Glutamatergic neuron (in vitro differentiated cells): ENCODE results near the gene CYP27B1. TPM values are rescaled to one million over a fixed set of nuclear protein-coding genes. Genes with fewer than 3 reads are reported as not detected.

Source experiments
- DNase-seq: peaks from one replicate; pipeline ENCODE4 v3.0.0; 2022
- H3K27ac Mint-ChIP-seq: one replicate; pipeline ENCODE4 v1.8.0; 2020; ENCODE audit warnings: mild to moderate bottlenecking, mixed read lengths, inconsistent platforms; ENCODE audit not compliant: unreplicated experiment
- H3K27me3 Mint-ChIP-seq: one replicate; pipeline ENCODE4 v1.8.0; 2020; ENCODE audit warnings: mild to moderate bottlenecking, moderate library complexity, mixed read lengths, inconsistent platforms; ENCODE audit not compliant: unreplicated experiment
- H3K36me3 Mint-ChIP-seq: one replicate; pipeline ENCODE4 v1.8.0; 2020; ENCODE audit warnings: mild to moderate bottlenecking, mixed read lengths, inconsistent platforms; ENCODE audit not compliant: unreplicated experiment
- H3K4me1 Mint-ChIP-seq: one replicate; pipeline ENCODE4 v1.8.0; 2020; ENCODE audit warnings: mild to moderate bottlenecking, low read depth, mixed read lengths, inconsistent platforms; ENCODE audit not compliant: unreplicated experiment
- H3K4me3 Mint-ChIP-seq: one replicate; pipeline ENCODE4 v1.8.0; 2020; ENCODE audit warnings: mild to moderate bottlenecking, mixed read lengths, inconsistent platforms; ENCODE audit not compliant: unreplicated experiment
- H3K9me3 Mint-ChIP-seq: one replicate; pipeline ENCODE4 v1.8.0; 2020; ENCODE audit warnings: mild to moderate bottlenecking, moderate library complexity, mixed read lengths, inconsistent platforms; ENCODE audit not compliant: unreplicated experiment
- total RNA-seq: library from RNA; stranded (reverse); fragmentation: NEBNext Ultra II Directional; extraction: Animal tissue kit (Norgen Biotek cat#: 25700); gene quantifications from one replicate; pipeline ENCODE4 v1.2.1, GENCODE V29; 2021; ENCODE audit not compliant: unreplicated experiment
- TF ChIP-seq, protein P1 (sequence below): fragments of 200-600 bp; sonication (generic); IDR thresholded peaks from one replicate; pipeline ENCODE4 v1.5.0; 2021; ENCODE audit not compliant: partially characterized antibody, unreplicated experiment

The CYP27B1 gene
- total RNA-seq, 1 donor from 2014 or later = 1.7 TPM

- Mint-ChIP-seq H3K27ac (no peak overlapping the region), H3K27me3 (peaks cover 18% of the 10 kb centered on the region), H3K9me3 (peaks cover 4% of the 10 kb centered on the region), H3K4me1 (peaks cover 5% of the 10 kb centered on the region), H3K4me3 (peak overlapping the region; percentile 59), H3K36me3 (peaks cover 6% of the 10 kb centered on the region)
- peak; percentile 39 for DNase-seq
- TF ChIP-seq, protein P1, sequence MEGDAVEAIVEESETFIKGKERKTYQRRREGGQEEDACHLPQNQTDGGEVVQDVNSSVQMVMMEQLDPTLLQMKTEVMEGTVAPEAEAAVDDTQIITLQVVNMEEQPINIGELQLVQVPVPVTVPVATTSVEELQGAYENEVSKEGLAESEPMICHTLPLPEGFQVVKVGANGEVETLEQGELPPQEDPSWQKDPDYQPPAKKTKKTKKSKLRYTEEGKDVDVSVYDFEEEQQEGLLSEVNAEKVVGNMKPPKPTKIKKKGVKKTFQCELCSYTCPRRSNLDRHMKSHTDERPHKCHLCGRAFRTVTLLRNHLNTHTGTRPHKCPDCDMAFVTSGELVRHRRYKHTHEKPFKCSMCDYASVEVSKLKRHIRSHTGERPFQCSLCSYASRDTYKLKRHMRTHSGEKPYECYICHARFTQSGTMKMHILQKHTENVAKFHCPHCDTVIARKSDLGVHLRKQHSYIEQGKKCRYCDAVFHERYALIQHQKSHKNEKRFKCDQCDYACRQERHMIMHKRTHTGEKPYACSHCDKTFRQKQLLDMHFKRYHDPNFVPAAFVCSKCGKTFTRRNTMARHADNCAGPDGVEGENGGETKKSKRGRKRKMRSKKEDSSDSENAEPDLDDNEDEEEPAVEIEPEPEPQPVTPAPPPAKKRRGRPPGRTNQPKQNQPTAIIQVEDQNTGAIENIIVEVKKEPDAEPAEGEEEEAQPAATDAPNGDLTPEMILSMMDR = no peak
These were observed 997 bp downstream of the CYP27B1 start for GRCh38 chr12:57765698-57766463.

DNA sequence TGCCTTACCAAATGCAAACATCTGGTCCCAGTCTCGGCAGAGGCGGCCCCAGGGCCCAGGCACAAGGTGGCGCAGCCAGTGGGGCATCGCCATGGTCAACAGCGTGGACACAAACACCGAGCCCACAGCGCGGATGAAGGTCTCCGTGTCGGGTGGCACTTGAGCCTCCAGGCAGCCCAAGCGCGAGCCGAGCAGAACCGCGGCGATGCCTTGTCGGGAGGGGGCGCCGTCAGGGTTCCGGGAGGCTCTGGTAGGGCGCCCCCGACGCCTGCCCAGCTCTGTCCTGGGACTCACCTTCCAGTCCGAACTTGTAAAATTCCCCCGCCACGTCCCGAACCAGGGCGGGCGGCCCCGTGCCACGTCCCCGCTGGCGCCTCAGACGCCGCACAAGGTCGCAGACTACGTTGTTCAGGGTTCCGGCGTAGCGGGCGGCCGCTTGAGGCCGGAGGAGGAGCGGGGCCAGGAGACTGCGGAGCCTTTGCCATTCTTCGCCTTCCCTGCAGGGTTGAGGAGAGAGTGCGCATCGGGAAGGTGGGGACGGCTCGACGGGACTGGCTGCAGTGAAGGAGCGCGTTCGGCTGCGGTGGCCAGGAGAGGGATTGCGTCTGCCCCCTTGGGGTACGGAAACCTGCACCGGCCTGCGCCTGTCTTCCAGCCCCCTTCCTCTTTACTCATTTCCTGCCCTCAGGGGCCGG, 1.7 kb downstream of the CYP27B1 start:
- H3K36me3 Mint-ChIP-seq = peaks cover 6% of the 10 kb centered on the region
- H3K4me1 Mint-ChIP-seq = peaks cover 5% of the 10 kb centered on the region
- peaks cover 18% of the 10 kb centered on the region for H3K27me3 Mint-ChIP-seq
- H3K4me3 Mint-ChIP-seq = no peak overlapping the region
- peaks cover 4% of the 10 kb centered on the region for H3K9me3 Mint-ChIP-seq
- TF ChIP-seq, protein P1 = peak; percentile 20
- H3K27ac Mint-ChIP-seq = no peak overlapping the region
- peak; percentile 67 for DNase-seq

DNA sequence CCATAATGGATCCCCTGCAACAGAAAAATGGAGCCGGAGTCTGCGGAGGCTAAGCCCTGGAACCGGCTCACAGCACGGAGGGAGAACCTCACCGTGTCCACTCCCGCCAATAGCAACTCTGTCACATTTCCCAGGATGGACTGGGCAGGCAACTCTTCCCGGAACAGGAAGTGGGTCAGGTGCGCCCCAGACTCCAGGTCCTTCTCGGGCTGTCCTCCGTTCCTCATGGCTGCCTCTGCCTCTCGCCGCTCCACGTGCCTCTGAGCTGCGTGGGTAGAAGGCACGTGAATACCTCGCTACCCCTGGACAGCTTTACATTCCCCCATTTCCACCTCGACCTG, 2.2 kb downstream of the CYP27B1 start:
- TF ChIP-seq, protein P1 = no peak
- Mint-ChIP-seq H3K9me3 (peaks cover 4% of the 10 kb centered on the region), H3K4me1 (peaks cover 5% of the 10 kb centered on the region), H3K27me3 (peaks cover 19% of the 10 kb centered on the region), H3K27ac (no peak overlapping the region), H3K36me3 (peaks cover 6% of the 10 kb centered on the region), H3K4me3 (peak overlapping the region; percentile 46)
- no peak for DNase-seq

DNA sequence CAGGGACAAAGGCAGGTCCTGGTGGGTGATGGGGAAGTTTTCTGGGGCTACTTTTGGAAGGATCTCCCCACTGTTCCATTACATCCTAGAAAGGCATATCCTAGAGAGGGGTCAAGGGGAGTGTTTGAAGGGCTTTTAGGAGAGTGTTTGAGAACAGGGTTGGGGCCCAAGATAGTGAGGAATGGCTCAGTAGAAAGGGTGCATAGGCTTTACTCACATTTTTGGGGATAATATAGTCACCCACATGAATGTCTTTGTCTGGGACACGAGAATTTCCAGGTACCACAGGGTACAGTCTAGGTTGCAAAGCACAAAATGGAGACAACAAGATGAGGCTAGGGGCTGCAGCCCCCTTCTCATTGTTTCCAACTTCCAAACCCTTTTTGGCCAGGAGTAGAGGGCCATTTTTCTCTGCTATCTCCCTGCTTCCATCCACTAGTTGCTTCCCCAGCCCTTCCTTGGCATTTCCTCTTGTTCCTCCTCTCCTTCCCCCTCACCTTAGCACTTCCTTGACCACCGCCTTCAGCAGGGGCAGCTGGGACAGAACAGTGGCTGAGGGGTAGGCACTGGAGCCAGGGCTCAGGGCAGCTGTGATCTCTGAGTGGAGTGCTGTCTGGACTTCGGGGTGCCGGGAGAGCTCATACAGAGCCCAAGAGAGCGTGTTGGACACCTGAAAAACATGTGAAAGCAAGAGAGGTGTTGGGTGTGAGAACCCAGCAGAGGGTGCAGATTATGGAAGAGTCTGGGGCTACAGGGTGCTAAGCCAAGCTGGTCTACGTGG, 2.8 kb downstream of the CYP27B1 start:
- TF ChIP-seq, protein P1 = no peak
- no peak for DNase-seq
- Mint-ChIP-seq H3K4me1 (peaks cover 5% of the 10 kb centered on the region), H3K27ac (no peak overlapping the region), H3K27me3 (peaks cover 20% of the 10 kb centered on the region), H3K4me3 (peak overlapping the region; percentile 46), H3K9me3 (peaks cover 4% of the 10 kb centered on the region), H3K36me3 (peaks cover 6% of the 10 kb centered on the region)
